IMR-90 (cell line): ENCODE data around the gene DUSP22.

Source experiments
- CEBPB ChIP-seq: IDR thresholded peaks from 2 replicates; pipeline ENCODE4 v1.6.1; 2012; ENCODE audit warnings: low read depth, low read length, improper control_type of control experiment
- CHD1 ChIP-seq: IDR thresholded peaks from 2 replicates; pipeline ENCODE4 v1.6.1; 2012; ENCODE audit warnings: low read depth, low read length, improper control_type of control experiment
- CTCF ChIP-seq: conservative IDR thresholded peaks from 2 replicates; pipeline ENCODE4 v1.5.1; 2012; ENCODE audit warnings: mild to moderate bottlenecking, low read depth, low read length, improper control_type of control experiment
- ELK1 ChIP-seq: fragments of 150-350 bp; IDR thresholded peaks from 2 replicates; pipeline ENCODE4 v1.6.1; 2016; ENCODE audit warnings: low read depth, mild to moderate bottlenecking, low read length, moderate library complexity, borderline replicate concordance
- MAFK ChIP-seq: IDR thresholded peaks from 2 replicates; pipeline ENCODE4 v1.6.1; 2012; ENCODE audit warnings: low read depth, low read length, improper control_type of control experiment
- MAZ ChIP-seq: IDR thresholded peaks from 2 replicates; pipeline ENCODE4 v1.6.1; 2012; ENCODE audit warnings: low read depth, mild to moderate bottlenecking, low read length, improper control_type of control experiment, moderate library complexity, borderline replicate concordance
- MXI1 ChIP-seq: IDR thresholded peaks from 2 replicates; pipeline ENCODE4 v1.6.1; 2012; ENCODE audit warnings: low read depth, mild to moderate bottlenecking, low read length, moderate library complexity, borderline replicate concordance
- POLR2A ChIP-seq: IDR thresholded peaks from 2 replicates; pipeline ENCODE4 v1.6.1; 2012; ENCODE audit warnings: mild to moderate bottlenecking, low read depth, low read length

GRCh38 chr6:381742-382461 lies 89.6 kb downstream of the DUSP22 start:
- no peak for TF ChIP-seq MAZ
- TF ChIP-seq MAFK: no peak
- TF ChIP-seq CTCF: no peak
- TF ChIP-seq CEBPB: no peak
- no peak for TF ChIP-seq MXI1
- no peak for TF ChIP-seq ELK1
- no peak for TF ChIP-seq CHD1
- TF ChIP-seq POLR2A: no peak
